GM19099 (cell line): Measurements from ENCODE around the gene ABCC5.

Experiments
- POLR2A ChIP-seq: IDR thresholded peaks from 3 replicates; pipeline ENCODE4 v1.6.1; 2011; ENCODE audit warnings: low read depth; ENCODE audit not compliant: insufficient read length; ENCODE audit errors: extremely low read depth

Gene ABCC5

GRCh38 chr3:184017672-184018423 lies at the start of gene ABCC5:
ABCC5 (minus strand) TSS chr3:184017884; CDS start chr3:184014392, 3,492 bp downstream.
- TF ChIP-seq POLR2A: peak; percentile 62

DNA sequence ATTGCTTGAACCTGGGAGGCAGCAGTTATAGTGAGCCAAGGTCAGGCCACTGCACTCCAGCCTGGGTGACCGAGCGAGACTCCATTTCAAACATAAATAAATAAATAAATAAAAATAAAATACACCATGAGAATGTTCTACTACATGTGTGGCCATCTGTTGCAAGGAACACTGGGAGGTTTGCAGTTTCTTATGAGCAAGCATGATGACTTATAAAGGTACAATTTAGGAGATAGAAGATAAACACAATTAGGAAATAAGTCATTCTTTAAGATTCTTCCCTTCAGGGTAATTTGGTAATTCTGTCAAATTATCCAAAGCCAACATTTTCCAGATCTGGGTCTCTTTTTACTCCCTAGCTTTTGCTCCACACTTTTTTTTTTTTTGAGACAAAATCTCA lies 48.5 kb upstream of the ABCC5 start:
- no peak for TF ChIP-seq POLR2A

DNA sequence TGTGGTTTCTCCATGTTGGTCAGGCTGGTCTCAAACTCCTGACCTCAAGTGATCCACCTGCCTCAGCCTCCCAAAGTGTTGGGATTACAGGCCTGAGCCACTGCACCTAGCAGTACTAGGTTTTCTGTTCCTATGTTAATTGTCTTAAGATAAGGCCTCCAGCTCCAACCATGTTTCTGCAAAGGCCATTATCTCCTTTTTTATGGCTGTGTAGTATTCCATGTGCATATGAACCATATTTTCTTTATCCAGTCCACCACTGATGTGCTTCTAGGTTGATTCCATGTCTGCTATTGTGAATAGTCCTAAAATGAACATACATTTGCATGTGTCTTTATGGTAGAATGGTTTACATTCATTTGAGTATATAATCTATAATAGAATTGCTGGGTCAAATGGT lies 45.0 kb upstream of the ABCC5 start:
- no peak for TF ChIP-seq POLR2A

DNA sequence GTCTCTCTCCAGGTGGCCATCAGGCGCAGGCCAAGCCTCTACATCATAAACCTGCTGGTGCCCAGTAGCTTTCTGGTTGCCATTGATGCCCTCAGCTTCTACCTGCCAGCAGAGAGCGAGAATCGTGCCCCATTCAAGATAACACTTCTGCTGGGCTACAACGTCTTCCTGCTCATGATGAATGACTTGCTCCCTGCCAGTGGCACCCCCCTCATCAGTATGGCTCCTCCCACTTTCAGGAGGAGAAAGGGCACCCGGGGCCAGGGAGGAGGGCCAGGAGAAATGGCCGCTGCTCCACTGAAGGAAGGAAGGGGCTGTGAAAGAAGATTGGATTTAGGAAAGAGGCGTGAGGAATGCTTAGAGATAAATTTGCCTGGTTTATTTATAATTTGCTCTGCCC lies 41.7 kb upstream of the ABCC5 start:
- TF ChIP-seq POLR2A: no peak

DNA sequence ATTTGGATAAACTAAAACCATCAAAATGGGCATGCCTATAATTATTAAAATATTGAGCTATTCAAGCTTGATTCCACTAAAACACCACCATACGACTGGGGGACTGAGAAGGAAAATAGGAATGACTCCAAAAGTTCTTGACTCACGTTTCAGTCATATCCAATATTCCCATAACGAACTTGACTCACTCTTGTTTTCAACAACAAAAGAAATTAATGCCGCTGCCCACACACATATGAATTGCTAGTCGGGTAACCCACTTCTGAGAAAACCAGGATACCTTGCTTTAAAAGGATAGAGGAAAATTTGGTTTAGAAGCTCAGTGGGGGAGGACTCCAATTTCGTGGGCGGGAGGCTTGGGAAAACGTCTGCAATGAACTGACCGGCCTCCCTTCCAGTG lies 40.3 kb upstream of the ABCC5 start:
- TF ChIP-seq POLR2A: no peak

GRCh38 chr3:184052767-184053166 lies 35.1 kb upstream of the ABCC5 start, which contains the start of gene HTR3C:
HTR3C (plus strand) TSS chr3:184053047; CDS start chr3:184053081, 34 bp downstream.
- TF ChIP-seq POLR2A: no peak

DNA sequence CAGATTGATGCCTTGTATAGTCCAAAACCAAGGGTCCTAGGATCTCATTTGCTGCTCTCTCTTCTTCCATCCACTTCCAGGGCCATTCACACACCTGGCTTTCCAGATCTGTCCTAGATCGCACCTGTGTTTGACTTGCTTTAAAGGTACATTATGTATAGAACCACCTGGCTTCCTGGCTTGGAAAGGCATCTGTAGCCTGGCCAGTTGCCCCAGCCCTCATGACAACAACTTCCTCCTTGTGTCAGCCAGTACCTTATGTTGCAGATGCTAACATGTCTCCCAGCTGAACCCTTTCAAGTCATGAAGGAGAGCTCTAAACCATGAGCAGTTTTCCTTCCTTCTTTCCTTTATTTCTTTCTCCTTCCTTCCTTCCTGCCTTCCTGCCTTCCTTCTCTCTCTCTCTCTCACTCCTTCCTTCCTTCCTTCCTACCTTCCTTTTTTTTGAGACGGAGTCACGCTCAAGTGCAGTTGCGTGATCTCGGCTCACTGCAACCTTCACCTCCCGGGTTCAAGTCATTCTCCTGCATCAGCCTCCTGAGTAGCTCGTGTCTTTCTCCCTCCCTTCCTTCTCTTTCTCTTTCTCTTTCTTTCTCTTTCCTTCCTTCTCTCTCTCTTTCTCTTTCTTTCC lies 32.6 kb upstream of the ABCC5 start:
- TF ChIP-seq POLR2A: no peak

DNA sequence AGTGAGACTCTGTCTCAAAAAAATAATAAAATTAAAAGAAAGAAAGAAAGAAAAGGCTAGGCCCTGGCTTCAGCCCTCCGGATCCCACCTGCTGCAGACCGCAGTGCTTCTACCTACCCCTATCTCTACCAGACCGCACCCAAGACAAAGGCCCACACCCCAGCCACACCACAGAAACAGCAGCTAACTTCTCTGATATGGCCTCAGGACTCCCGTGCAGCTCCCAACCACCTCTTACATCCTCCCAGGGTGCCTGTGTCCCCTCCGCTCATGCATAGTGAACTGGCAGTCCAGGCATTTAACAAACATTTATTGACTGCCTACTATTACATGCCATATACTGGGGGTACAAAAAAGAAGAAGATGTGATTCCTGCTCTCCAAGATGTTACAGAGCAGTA lies 28.3 kb upstream of the ABCC5 start:
- no peak for TF ChIP-seq POLR2A

DNA sequence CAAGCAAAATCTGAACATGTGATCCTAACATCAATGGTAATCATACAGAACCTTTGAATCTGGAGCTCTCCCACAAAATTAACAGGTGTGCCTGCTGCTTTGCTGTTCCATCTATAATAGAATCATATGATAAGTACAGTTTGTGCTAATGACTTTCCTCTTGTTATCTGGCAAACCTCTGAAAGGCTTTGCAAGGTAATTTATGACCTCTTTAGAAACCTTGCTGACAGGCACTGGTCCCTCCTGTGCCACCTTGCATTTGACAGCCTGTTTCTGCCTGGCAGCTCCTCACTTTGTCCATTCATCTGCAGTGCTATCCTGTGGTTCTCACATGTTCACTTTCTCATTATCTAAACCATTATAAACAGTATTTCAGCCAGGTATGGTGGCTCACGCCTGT lies 24.9 kb upstream of the ABCC5 start:
- no peak for TF ChIP-seq POLR2A

GRCh38 chr3:184040010-184040409 lies 22.3 kb upstream of the ABCC5 start:
- TF ChIP-seq POLR2A: no peak

DNA sequence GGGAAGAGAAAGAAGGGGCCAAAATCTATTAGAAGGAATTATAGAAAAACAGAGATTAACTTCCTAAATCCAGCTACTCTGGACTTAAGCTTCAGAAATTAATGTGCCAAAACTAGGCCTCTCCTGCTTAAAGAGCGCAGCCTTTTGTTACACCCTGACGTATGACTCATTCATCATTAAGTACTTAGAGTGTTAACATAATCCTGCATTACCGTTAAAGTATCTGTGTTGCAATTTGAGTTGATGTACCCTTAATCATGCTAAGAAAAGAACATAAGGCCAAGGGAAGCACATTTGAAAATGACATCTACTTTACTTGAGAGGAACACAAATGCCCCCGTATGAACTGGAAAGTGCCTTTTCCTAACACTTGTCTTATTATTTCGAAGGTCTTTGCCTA lies 21.7 kb upstream of the ABCC5 start:
- TF ChIP-seq POLR2A: no peak

GRCh38 chr3:184037816-184038215 lies 20.1 kb upstream of the ABCC5 start:
- TF ChIP-seq POLR2A: no peak

GRCh38 chr3:184031187-184031792 lies 13.6 kb upstream of the ABCC5 start, which contains the start of gene HTR3D:
HTR3D (plus strand) TSS chr3:184031742; CDS start chr3:184031742, 0 bp downstream.
- no peak for TF ChIP-seq POLR2A

- no peak for TF ChIP-seq POLR2A
Measured at GRCh38 chr3:184030536-184030935, 12.9 kb upstream of the ABCC5 start.

GRCh38 chr3:184029443-184029842 lies 11.8 kb upstream of the ABCC5 start:
- no peak for TF ChIP-seq POLR2A

DNA sequence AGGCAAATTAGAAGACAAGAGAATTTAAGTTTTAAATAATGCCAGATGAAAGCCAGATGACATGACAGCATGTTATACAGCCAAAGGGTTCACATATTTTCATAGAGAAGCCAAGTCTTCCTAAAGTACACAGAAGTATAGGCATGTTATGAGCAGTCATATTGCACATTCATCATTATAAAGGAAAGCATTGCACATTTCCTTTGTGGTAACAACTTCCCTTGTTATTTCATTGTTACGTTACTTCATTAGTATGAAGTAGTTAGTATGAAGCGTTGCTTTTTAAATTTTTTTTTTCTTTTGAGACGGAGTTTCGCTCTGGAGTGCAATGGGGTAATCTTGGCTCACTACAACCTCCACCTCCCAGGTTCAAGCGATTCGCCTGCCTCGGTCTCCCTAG lies 4.6 kb upstream of the ABCC5 start:
- no peak for TF ChIP-seq POLR2A

- no peak for TF ChIP-seq POLR2A
Measured at GRCh38 chr3:184018424-184018973, 815 bp upstream of the ABCC5 start.
